Right atrium auricular region (tissue), 2 donors: Measurements from ENCODE around the gene ZDHHC22. TPM values are rescaled to one million over a fixed set of nuclear protein-coding genes. Genes with fewer than 3 reads are reported as not detected.
A peak's percentile ranks its signal among the peaks of the same experiment; 100 is the strongest.

ENCODE experiments used
- DNase-seq: peaks from one replicate; pipeline ENCODE4 v3.0.0-alpha.2; 2019; ENCODE audit warnings: low spot score
- H3K27ac ChIP-seq, 2 donors: fragments of 200-600 bp; sonication (generic); 1 replicate in 1 of 2; 2 replicates in 1 of 2; pipeline ENCODE4 v1.5.1; 2016 to 2019
- H3K27me3 ChIP-seq, 2 donors: fragments of 200-600 bp; sonication (generic); one replicate each; pipeline versions ENCODE4 v1.5.1 to v1.6.0; 2017 to 2019
- H3K36me3 ChIP-seq: fragments of 200-600 bp; sonication (generic); one replicate; pipeline ENCODE4 v1.5.1; 2016
- H3K4me1 ChIP-seq, 2 donors: fragments of 200-600 bp; sonication (generic); one replicate each; pipeline versions ENCODE4 v1.5.1 to v1.6.0; 2017 to 2019
- H3K4me3 ChIP-seq, 2 donors: fragments of 200-600 bp; sonication (generic); 1 replicate in 1 of 2; 2 replicates in 1 of 2; pipeline ENCODE4 v1.5.1; 2017 to 2019; ENCODE audit warnings: mild to moderate bottlenecking in 1 of 2, moderate library complexity in 1 of 2
- H3K9me3 ChIP-seq, 2 donors: fragments of 200-600 bp; sonication (generic); one replicate each; pipeline ENCODE4 v1.5.1; 2019
- CTCF ChIP-seq, 2 donors: fragments of 200-600 bp; sonication (generic); IDR thresholded peaks; one replicate each; pipeline ENCODE4 v1.5.1; 2019; ENCODE audit warnings: antibody characterized with exemption in 2 of 2
- total RNA-seq, 2 donors: library from RNA; depleted of rRNA; stranded (reverse); fragments of >200 nt; gene quantifications; one replicate each; pipeline ENCODE4 v1.1.0, GENCODE V29; 2016

Gene ZDHHC22
- total RNA-seq, 2 donors from 2014 or later = not detected

- no peak for TF ChIP-seq CTCF (IDR thresholded peaks at IDR 0.05)
- Histone ChIP-seq H3K36me3 (no peaks in the 10 kb centered on the region), H3K4me1 (peaks cover 0 to 10% of the 10 kb centered on the region in 2 donors), H3K4me3 (no peak overlapping the region), H3K27me3 (no peaks in the 10 kb centered on the region), H3K9me3 (no peaks in the 10 kb centered on the region), H3K27ac (no peak overlapping the region)
- DNase-seq = peak; percentile 46
These were observed 19.4 kb upstream of the ZDHHC22 start for GRCh38 chr14:77161011-77161410.

GRCh38 chr14:77158882-77159255, 17.3 kb upstream of the ZDHHC22 start:
- Histone ChIP-seq H3K27ac (no peak overlapping the region), H3K4me3 (no peak overlapping the region), H3K4me1 (peaks cover 0 to 10% of the 10 kb centered on the region in 2 donors)

GRCh38 chr14:77158175-77158881, 16.7 kb upstream of the ZDHHC22 start:
- H3K27me3 ChIP-seq = no peaks in the 10 kb centered on the region
- no peaks in the 10 kb centered on the region for H3K36me3 ChIP-seq
- peaks cover 0 to 10% of the 10 kb centered on the region in 2 donors for H3K4me1 ChIP-seq
- no peak overlapping the region for H3K27ac ChIP-seq
- no peak for TF ChIP-seq CTCF (IDR thresholded peaks at IDR 0.05)
- no peaks in the 10 kb centered on the region for H3K9me3 ChIP-seq
- no peak overlapping the region for H3K4me3 ChIP-seq
- DNase-seq = peak; percentile 58

More at GRCh38 chr14:77158882-77159255, 17.3 kb upstream of the ZDHHC22 start:
- Histone ChIP-seq H3K27me3 (no peaks in the 10 kb centered on the region), H3K36me3 (no peaks in the 10 kb centered on the region), H3K9me3 (no peaks in the 10 kb centered on the region)
- DNase-seq = peak; percentile 44
- TF ChIP-seq CTCF (IDR thresholded peaks at IDR 0.05) = no peak

GRCh38 chr14:77157740-77158139, 16.1 kb upstream of the ZDHHC22 start:
- H3K4me1 ChIP-seq = peaks cover 0 to 10% of the 10 kb centered on the region in 2 donors
- no peaks in the 10 kb centered on the region for H3K36me3 ChIP-seq
- no peak overlapping the region for H3K27ac ChIP-seq
- TF ChIP-seq CTCF (IDR thresholded peaks at IDR 0.05) = no peak
- H3K4me3 ChIP-seq = no peak overlapping the region
- H3K9me3 ChIP-seq = no peaks in the 10 kb centered on the region
- peak; percentile 53 for DNase-seq
- H3K27me3 ChIP-seq = no peaks in the 10 kb centered on the region

GRCh38 chr14:77155083-77155482, 13.5 kb upstream of the ZDHHC22 start:
- peaks cover 0 to 10% of the 10 kb centered on the region in 2 donors for H3K4me1 ChIP-seq
- no peak overlapping the region for H3K4me3 ChIP-seq
- H3K27ac ChIP-seq = no peak overlapping the region
- no peaks in the 10 kb centered on the region for H3K27me3 ChIP-seq
- DNase-seq = peak; percentile 49
- H3K36me3 ChIP-seq = no peaks in the 10 kb centered on the region
- H3K9me3 ChIP-seq = no peaks in the 10 kb centered on the region
- no peak for TF ChIP-seq CTCF (IDR thresholded peaks at IDR 0.05)

- TF ChIP-seq CTCF (IDR thresholded peaks at IDR 0.05) = no peak
- H3K36me3 ChIP-seq = no peaks in the 10 kb centered on the region
- peak; percentile 43 for DNase-seq
- no peak overlapping the region for H3K4me3 ChIP-seq
- no peaks in the 10 kb centered on the region for H3K9me3 ChIP-seq
- H3K27me3 ChIP-seq = no peaks in the 10 kb centered on the region
- peaks cover 0 to 10% of the 10 kb centered on the region in 2 donors for H3K4me1 ChIP-seq
- no peak overlapping the region for H3K27ac ChIP-seq
These were observed 12.8 kb upstream of the ZDHHC22 start for GRCh38 chr14:77154421-77154820.
